HepG2 (cell line): Measurements from ENCODE around the gene HSDL2. TPM values are rescaled to one million over a fixed set of nuclear protein-coding genes. Genes with fewer than 3 reads are reported as not detected.

Source experiments
- CHD2 ChIP-seq: IDR thresholded peaks from 2 replicates; pipeline ENCODE4 v1.6.1; 2011; ENCODE audit warnings: low read depth, low read length, improper control_type of control experiment
- EEA1 ChIP-seq: sonication (generic); formaldehyde crosslinking; IDR thresholded peaks from 2 replicates; pipeline ENCODE4 v1.5.1; 2020; ENCODE audit warnings: mild to moderate bottlenecking, missing genetic modification reagents, borderline replicate concordance
- IRX3 ChIP-seq: sonication (generic); formaldehyde crosslinking; IDR thresholded peaks from 2 replicates; pipeline ENCODE4 v1.8.1; 2023; ENCODE audit warnings: mild to moderate bottlenecking, low read depth, missing genetic modification reagents, borderline replicate concordance
- MYC ChIP-seq: sonication (generic); formaldehyde crosslinking; IDR thresholded peaks from 2 replicates; pipeline ENCODE4 v1.9.0; 2021; ENCODE audit warnings: missing genetic modification reagents, borderline replicate concordance
- NR2F1 ChIP-seq, 2 experiments: fragments of 450-650 bp in 1 of 2; formaldehyde crosslinking in 1 of 2; IDR thresholded peaks; 2 replicates each; pipeline versions ENCODE4 v1.5.0 to v1.6.1; 2016 to 2020; ENCODE audit warnings: mild to moderate bottlenecking in 1 of 2, missing compliant biosample characterization in 1 of 2, missing genetic modification reagents in 1 of 2, moderate library complexity in 1 of 2
- SAP130 ChIP-seq: IDR thresholded peaks from 2 replicates; pipeline ENCODE4 v1.6.1; 2016; ENCODE audit warnings: low read depth
- ZFP91 ChIP-seq: sonication (generic); formaldehyde crosslinking; IDR thresholded peaks from 2 replicates; pipeline ENCODE4 v1.9.0; 2022; ENCODE audit warnings: missing genetic modification reagents, mild to moderate bottlenecking, borderline replicate concordance
- ZKSCAN1 ChIP-seq: fragments of 150-350 bp; IDR thresholded peaks from 2 replicates; pipeline ENCODE4 v1.6.1; 2014; ENCODE audit warnings: low read length
- ZNF225 ChIP-seq: sonication (generic); formaldehyde crosslinking; IDR thresholded peaks from 2 replicates; pipeline ENCODE4 v1.4.0; 2020; ENCODE audit warnings: mild to moderate bottlenecking, missing genetic modification reagents
- ZNF556 ChIP-seq: sonication (generic); formaldehyde crosslinking; IDR thresholded peaks from 2 replicates; pipeline ENCODE4 v1.4.0; 2020; ENCODE audit warnings: mild to moderate bottlenecking, missing genetic modification reagents, borderline replicate concordance
- ZNF672 ChIP-seq: sonication (generic); formaldehyde crosslinking; IDR thresholded peaks from 2 replicates; pipeline ENCODE4 v1.8.1; 2022; ENCODE audit warnings: missing genetic modification reagents
- ZNF773 ChIP-seq: sonication (generic); formaldehyde crosslinking; IDR thresholded peaks from 2 replicates; pipeline ENCODE4 v1.4.0; 2020; ENCODE audit warnings: missing genetic modification reagents, borderline replicate concordance
- ZNF792 ChIP-seq: IDR thresholded peaks from 2 replicates; pipeline ENCODE4 v1.6.1; 2016
- ZSCAN29 ChIP-seq: sonication (generic); formaldehyde crosslinking; conservative IDR thresholded peaks from 2 replicates; pipeline ENCODE4 v1.4.0; 2020; ENCODE audit warnings: mild to moderate bottlenecking, missing genetic modification reagents
- polyA plus RNA-seq, 8 experiments: library from polyadenylated mRNA; depleted of rRNA in 3 of 8; stranded (reverse) in 7 of 8; unstranded in 1 of 8; fragments of >200 nt; fragmentation: Illumina TruSeq in 4 of 8; extraction: Trizol in 4 of 8; gene quantifications; 2 replicates each; pipeline versions ENCODE4 v1.2.1 to v1.2.3, GENCODE V29; 2011 to 2016; ENCODE audit warnings: low read depth in 4 of 8, missing spikeins in 1 of 8, mixed read lengths in 1 of 8; ENCODE audit not compliant: insufficient read depth in 1 of 8
- total RNA-seq, 5 experiments: library from RNA; depleted of rRNA; stranded (reverse); fragments of >200 nt; fragmentation: Illumina TruSeq; extraction: Trizol; gene quantifications; 2 replicates each; pipeline ENCODE4 v1.2.3, GENCODE V29; 2016; ENCODE audit warnings: low read depth in 1 of 5
- TF ChIP-seq, protein P1 (sequence below): sonication (generic); formaldehyde crosslinking; IDR thresholded peaks from one replicate; pipeline ENCODE4 v1.5.1; 2020; ENCODE audit warnings: mild to moderate bottlenecking, missing genetic modification reagents; ENCODE audit errors: not compliant biosample characterization
- TF ChIP-seq, protein P2 (sequence below): sonication (generic); formaldehyde crosslinking; conservative IDR thresholded peaks from 2 replicates; pipeline ENCODE4 v1.5.0; 2020; ENCODE audit warnings: missing genetic modification reagents

The HSDL2 gene
- total and polyA plus RNA-seq, 2 of the 13 experiments (the other 11 are each of a cell fraction or from before 2014, with no cell fraction given): 55.3 to 80.2 TPM

GRCh38 chr9:112505607-112506006, 125.7 kb downstream of the HSDL2 start (continued):
- TF ChIP-seq, protein P1, sequence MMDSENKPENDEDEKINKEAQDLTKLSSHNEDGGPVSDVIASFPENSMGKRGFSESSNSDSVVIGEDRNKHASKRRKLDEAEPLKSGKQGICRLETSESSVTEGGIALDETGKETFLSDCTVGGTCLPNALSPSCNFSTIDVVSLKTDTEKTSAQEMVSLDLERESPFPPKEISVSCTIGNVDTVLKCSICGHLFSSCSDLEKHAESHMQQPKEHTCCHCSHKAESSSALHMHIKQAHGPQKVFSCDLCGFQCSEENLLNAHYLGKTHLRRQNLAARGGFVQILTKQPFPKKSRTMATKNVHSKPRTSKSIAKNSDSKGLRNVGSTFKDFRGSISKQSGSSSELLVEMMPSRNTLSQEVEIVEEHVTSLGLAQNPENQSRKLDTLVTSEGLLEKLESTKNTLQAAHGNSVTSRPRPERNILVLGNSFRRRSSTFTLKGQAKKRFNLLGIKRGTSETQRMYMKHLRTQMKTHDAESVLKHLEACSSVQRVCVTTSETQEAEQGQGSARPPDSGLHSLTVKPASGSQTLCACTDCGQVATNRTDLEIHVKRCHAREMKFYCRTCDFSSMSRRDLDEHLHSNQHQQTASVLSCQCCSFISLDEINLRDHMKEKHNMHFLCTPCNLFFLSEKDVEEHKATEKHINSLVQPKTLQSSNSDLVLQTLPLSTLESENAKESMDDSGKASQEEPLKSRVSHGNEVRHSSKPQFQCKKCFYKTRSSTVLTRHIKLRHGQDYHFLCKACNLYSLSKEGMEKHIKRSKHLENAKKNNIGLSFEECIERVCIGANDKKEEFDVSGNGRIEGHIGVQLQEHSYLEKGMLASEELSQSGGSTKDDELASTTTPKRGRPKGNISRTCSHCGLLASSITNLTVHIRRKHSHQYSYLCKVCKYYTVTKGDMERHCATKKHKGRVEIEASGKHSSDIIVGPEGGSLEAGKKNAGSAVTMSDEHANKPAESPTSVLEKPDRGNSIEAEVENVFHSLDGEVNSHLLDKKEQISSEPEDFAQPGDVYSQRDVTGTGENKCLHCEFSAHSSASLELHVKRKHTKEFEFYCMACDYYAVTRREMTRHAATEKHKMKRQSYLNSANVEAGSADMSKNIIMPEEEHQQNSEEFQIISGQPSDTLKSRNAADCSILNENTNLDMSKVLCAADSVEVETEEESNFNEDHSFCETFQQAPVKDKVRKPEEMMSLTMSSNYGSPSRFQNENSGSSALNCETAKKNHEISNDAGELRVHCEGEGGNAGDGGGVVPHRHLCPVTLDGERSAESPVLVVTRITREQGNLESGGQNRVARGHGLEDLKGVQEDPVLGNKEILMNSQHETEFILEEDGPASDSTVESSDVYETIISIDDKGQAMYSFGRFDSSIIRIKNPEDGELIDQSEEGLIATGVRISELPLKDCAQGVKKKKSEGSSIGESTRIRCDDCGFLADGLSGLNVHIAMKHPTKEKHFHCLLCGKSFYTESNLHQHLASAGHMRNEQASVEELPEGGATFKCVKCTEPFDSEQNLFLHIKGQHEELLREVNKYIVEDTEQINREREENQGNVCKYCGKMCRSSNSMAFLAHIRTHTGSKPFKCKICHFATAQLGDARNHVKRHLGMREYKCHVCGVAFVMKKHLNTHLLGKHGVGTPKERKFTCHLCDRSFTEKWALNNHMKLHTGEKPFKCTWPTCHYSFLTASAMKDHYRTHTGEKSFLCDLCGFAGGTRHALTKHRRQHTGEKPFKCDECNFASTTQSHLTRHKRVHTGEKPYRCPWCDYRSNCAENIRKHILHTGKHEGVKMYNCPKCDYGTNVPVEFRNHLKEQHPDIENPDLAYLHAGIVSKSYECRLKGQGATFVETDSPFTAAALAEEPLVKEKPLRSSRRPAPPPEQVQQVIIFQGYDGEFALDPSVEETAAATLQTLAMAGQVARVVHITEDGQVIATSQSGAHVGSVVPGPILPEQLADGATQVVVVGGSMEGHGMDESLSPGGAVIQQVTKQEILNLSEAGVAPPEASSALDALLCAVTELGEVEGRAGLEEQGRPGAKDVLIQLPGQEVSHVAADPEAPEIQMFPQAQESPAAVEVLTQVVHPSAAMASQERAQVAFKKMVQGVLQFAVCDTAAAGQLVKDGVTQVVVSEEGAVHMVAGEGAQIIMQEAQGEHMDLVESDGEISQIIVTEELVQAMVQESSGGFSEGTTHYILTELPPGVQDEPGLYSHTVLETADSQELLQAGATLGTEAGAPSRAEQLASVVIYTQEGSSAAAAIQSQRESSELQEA (CRISPR knock-in tag): no peak
- TF ChIP-seq EEA1 (CRISPR knock-in tag) (no peak), ZNF672 (CRISPR knock-in tag) (no peak), ZNF556 (CRISPR knock-in tag) (no peak), ZSCAN29 (CRISPR knock-in tag) (no peak), ZNF773 (no peak), IRX3 (CRISPR knock-in tag) (no peak), NR2F1 (CRISPR knock-in tag; IDR thresholded peaks at IDR 0.05) (peak in 1 of 2 experiments; percentile 28; a peak in 2 of 4 replicates), ZNF225 (CRISPR knock-in tag) (no peak), SAP130 (CRISPR knock-in tag) (peak; percentile 18; the same call in 1 of the 2 replicates), ZNF792 (no peak), MYC (CRISPR knock-in tag) (no peak), CHD2 (no peak), ZKSCAN1 (no peak), ZFP91 (CRISPR knock-in tag) (no peak)
- TF ChIP-seq, protein P2, sequence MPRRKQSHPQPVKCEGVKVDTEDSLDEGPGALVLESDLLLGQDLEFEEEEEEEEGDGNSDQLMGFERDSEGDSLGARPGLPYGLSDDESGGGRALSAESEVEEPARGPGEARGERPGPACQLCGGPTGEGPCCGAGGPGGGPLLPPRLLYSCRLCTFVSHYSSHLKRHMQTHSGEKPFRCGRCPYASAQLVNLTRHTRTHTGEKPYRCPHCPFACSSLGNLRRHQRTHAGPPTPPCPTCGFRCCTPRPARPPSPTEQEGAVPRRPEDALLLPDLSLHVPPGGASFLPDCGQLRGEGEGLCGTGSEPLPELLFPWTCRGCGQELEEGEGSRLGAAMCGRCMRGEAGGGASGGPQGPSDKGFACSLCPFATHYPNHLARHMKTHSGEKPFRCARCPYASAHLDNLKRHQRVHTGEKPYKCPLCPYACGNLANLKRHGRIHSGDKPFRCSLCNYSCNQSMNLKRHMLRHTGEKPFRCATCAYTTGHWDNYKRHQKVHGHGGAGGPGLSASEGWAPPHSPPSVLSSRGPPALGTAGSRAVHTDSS: no peak
